ENCODE data around the gene MUC21.

DNA sequence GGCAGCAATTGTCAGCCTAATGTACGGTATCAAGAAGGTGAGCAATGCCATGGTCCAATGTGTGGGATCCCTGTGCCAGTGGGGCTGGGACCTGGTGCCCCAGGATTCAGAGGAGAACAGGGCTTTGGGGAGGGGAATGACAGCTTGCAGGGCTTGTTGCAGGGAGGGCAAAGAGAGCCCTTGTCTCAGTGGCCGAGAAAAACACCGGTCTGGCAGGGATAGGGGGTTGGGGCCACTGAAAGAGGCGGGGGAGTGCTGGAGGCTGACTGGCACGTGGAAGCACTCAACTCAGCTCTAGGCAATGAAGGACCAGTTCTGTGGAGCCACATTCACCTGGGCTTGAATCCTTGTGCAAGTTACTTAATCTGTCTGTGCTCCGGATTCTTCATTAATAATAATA lies 46.3 kb upstream of the MUC21 start:
- TF ChIP-seq, protein P1, sequence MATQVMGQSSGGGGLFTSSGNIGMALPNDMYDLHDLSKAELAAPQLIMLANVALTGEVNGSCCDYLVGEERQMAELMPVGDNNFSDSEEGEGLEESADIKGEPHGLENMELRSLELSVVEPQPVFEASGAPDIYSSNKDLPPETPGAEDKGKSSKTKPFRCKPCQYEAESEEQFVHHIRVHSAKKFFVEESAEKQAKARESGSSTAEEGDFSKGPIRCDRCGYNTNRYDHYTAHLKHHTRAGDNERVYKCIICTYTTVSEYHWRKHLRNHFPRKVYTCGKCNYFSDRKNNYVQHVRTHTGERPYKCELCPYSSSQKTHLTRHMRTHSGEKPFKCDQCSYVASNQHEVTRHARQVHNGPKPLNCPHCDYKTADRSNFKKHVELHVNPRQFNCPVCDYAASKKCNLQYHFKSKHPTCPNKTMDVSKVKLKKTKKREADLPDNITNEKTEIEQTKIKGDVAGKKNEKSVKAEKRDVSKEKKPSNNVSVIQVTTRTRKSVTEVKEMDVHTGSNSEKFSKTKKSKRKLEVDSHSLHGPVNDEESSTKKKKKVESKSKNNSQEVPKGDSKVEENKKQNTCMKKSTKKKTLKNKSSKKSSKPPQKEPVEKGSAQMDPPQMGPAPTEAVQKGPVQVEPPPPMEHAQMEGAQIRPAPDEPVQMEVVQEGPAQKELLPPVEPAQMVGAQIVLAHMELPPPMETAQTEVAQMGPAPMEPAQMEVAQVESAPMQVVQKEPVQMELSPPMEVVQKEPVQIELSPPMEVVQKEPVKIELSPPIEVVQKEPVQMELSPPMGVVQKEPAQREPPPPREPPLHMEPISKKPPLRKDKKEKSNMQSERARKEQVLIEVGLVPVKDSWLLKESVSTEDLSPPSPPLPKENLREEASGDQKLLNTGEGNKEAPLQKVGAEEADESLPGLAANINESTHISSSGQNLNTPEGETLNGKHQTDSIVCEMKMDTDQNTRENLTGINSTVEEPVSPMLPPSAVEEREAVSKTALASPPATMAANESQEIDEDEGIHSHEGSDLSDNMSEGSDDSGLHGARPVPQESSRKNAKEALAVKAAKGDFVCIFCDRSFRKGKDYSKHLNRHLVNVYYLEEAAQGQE (IDR thresholded peaks at IDR 0.05; ENCODE audit: insufficient read depth in 1 of 2, low read depth in 2 of 2, low read length in 1 of 2): no peak
- TF ChIP-seq SIN3A (IDR thresholded peaks at IDR 0.05; ENCODE audit: borderline replicate concordance, insufficient read depth, low read depth, low read length): no peak

Measured in Panc1 (cell line).